T-helper 17 cell (primary cell): ENCODE data around the gene ABL2. TPM values are rescaled to one million over a fixed set of nuclear protein-coding genes. Genes with fewer than 3 reads are reported as not detected.
"Not testable (repeated sequence)": the region's sequence is repeated elsewhere in the genome, so short reads cannot be mapped to it uniquely, and the experiment has no call there.

ENCODE experiments used
- ATAC-seq: fragments of 150-1000 bp; cut with Tn5 transposase; 2 replicates; pipeline ENCODE4 v1.10.0; 2021; ENCODE audit warnings: mild to moderate bottlenecking, moderate library complexity
- DNase-seq, 3 donors: peaks; one replicate each; pipeline versions ENCODE4 v3.0.0 to v3.0.0-alpha.2; 2020 to 2021
- H3K9me3 ChIP-seq: one replicate; pipeline ENCODE4 v1.7.0; 2013; ENCODE audit warnings: low read length, mild to moderate bottlenecking; ENCODE audit not compliant: control insufficient read depth, poor library complexity, severe bottlenecking
- H3K27ac Mint-ChIP-seq: one replicate; pipeline ENCODE4 v1.8.0; 2022; ENCODE audit warnings: mild to moderate bottlenecking, moderate library complexity, mixed read lengths
- H3K27me3 Mint-ChIP-seq: one replicate; pipeline ENCODE4 v1.8.0; 2022; ENCODE audit warnings: mixed read lengths
- H3K36me3 Mint-ChIP-seq: one replicate; pipeline ENCODE4 v1.8.0; 2022; ENCODE audit warnings: low read depth, mixed read lengths
- H3K4me1 Mint-ChIP-seq: one replicate; pipeline ENCODE4 v1.8.0; 2022; ENCODE audit warnings: mild to moderate bottlenecking, mixed read lengths
- H3K4me3 Mint-ChIP-seq: one replicate; pipeline ENCODE4 v1.8.0; 2022; ENCODE audit warnings: mild to moderate bottlenecking, moderate library complexity, mixed read lengths
- total RNA-seq, 4 donors: library from RNA in 2 of 4; stranded (reverse) in 2 of 4; gene quantifications; one replicate each; pipeline ENCODE4 v1.2.3 and lab custom pipeline; 2022 to 2026

ABL2 gene
- total RNA-seq, 2 donors from 2014 or later, result 12.5 to 15.3 TPM

DNA sequence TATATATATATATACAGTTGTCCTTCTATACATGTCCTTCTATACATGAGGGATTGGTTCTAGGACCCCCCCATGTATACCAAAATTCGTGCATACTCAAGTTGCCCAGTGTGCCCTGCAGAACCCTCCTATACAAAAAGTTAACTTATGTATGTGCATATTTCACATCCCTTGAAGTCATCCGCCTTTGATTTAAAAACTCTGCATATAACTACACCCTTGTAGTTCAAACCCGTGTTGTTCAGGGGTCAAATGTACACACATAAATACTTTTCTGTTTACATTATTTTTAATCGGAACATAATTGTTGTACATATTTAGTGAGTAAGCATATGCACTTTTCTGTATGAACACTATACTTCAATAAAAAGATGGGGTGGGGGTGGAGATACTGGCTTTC, 7.7 kb upstream of the ABL2 start:
- no peaks in the 10 kb centered on the region for H3K4me1 Mint-ChIP-seq
- no peak overlapping the region for H3K27ac Mint-ChIP-seq
- no peaks in the 10 kb centered on the region for H3K27me3 Mint-ChIP-seq
- DNase-seq (no peak), ATAC-seq (no peak)
- H3K4me3 Mint-ChIP-seq, result no peak overlapping the region
- no peaks in the 10 kb centered on the region for H3K9me3 ChIP-seq
- no peaks in the 10 kb centered on the region for H3K36me3 Mint-ChIP-seq

GRCh38 chr1:179234863-179235262, 5.4 kb upstream of the ABL2 start:
- H3K4me1 Mint-ChIP-seq, result peaks cover 6% of the 10 kb centered on the region
- no peak overlapping the region for H3K27ac Mint-ChIP-seq
- H3K27me3 Mint-ChIP-seq, result no peaks in the 10 kb centered on the region
- DNase-seq (no peak), ATAC-seq (no peak)
- H3K9me3 ChIP-seq, result no peaks in the 10 kb centered on the region
- H3K4me3 Mint-ChIP-seq, result no peak overlapping the region
- no peaks in the 10 kb centered on the region for H3K36me3 Mint-ChIP-seq

- H3K4me3 Mint-ChIP-seq, result peak overlapping the region; percentile 19
- ATAC-seq (no peak), DNase-seq (no peak)
- no peaks in the 10 kb centered on the region for H3K27me3 Mint-ChIP-seq
- H3K4me1 Mint-ChIP-seq, result peaks cover 23% of the 10 kb centered on the region
- no peak overlapping the region for H3K27ac Mint-ChIP-seq
- no peaks in the 10 kb centered on the region for H3K9me3 ChIP-seq
- peaks cover 3% of the 10 kb centered on the region for H3K36me3 Mint-ChIP-seq
Measured at GRCh38 chr1:179231923-179232322, 2.4 kb upstream of the ABL2 start.

GRCh38 chr1:179230721-179231120, 1.2 kb upstream of the ABL2 start:
- ATAC-seq, result no peak
- no peaks in the 10 kb centered on the region for H3K9me3 ChIP-seq
- peak overlapping the region; percentile 82 for H3K27ac Mint-ChIP-seq

GRCh38 chr1:179230251-179230650, 774 bp upstream of the ABL2 start:
- H3K9me3 ChIP-seq, result no peaks in the 10 kb centered on the region
- H3K27ac Mint-ChIP-seq, result peak overlapping the region; percentile 82
- DNase-seq, result no peak
- H3K36me3 Mint-ChIP-seq, result peaks cover 3% of the 10 kb centered on the region
- no peaks in the 10 kb centered on the region for H3K27me3 Mint-ChIP-seq
- H3K4me3 Mint-ChIP-seq, result peak overlapping the region; percentile 97
- peaks cover 27% of the 10 kb centered on the region for H3K4me1 Mint-ChIP-seq
- no peak for ATAC-seq

More at GRCh38 chr1:179230721-179231120, 1.2 kb upstream of the ABL2 start:
- H3K4me3 Mint-ChIP-seq, result peak overlapping the region; percentile 97
- H3K4me1 Mint-ChIP-seq, result peaks cover 27% of the 10 kb centered on the region
- DNase-seq, result no peak
- H3K36me3 Mint-ChIP-seq, result peaks cover 3% of the 10 kb centered on the region
- H3K27me3 Mint-ChIP-seq, result no peaks in the 10 kb centered on the region

GRCh38 chr1:179228783-179229213, 679 bp downstream of the ABL2 start:
- ATAC-seq (peak; percentile 7), DNase-seq (peak in 2 of 3 donors; percentile 11 to 14)
- H3K27ac Mint-ChIP-seq, result peak overlapping the region; percentile 67
- no peaks in the 10 kb centered on the region for H3K27me3 Mint-ChIP-seq
- H3K9me3 ChIP-seq, result no peaks in the 10 kb centered on the region
- peak overlapping the region; percentile 97 for H3K4me3 Mint-ChIP-seq
- H3K4me1 Mint-ChIP-seq, result peaks cover 27% of the 10 kb centered on the region
- peaks cover 3% of the 10 kb centered on the region for H3K36me3 Mint-ChIP-seq

GRCh38 chr1:179226738-179227137, 2.7 kb downstream of the ABL2 start:
- H3K9me3 ChIP-seq, result no peaks in the 10 kb centered on the region
- Mint-ChIP-seq H3K27me3 (no peaks in the 10 kb centered on the region), H3K4me1 (peaks cover 27% of the 10 kb centered on the region), H3K4me3 (peak overlapping the region; percentile 25), H3K36me3 (peaks cover 3% of the 10 kb centered on the region), H3K27ac (peak overlapping the region; percentile 17)
- ATAC-seq (no peak), DNase-seq (no peak)

DNA sequence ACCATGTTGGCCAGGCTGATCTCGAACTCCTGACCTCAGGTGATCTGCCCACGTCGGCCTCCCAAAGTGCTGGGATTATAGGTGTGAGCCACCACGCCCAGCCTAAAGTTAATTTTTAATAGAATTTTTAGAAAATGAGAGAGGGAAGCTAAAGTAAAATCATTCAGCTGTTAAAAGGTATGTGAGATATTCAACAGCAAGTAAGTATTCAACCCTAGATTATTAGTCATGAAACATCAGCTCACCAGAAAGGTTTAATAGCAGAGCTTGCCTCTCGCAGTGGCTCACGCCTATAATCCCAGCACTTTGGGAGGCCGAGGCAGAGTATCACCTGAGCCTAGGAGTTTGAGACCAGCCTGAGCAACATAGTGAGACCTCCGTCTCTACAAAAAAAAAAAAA, 5.0 kb downstream of the ABL2 start:
- not testable (repeated sequence) for H3K4me3 Mint-ChIP-seq, H3K36me3 Mint-ChIP-seq, H3K27me3 Mint-ChIP-seq, DNase-seq, H3K27ac Mint-ChIP-seq, H3K9me3 ChIP-seq, ATAC-seq
- H3K4me1 Mint-ChIP-seq, result peaks cover 24% of the 10 kb centered on the region

GRCh38 chr1:179221121-179221520, 8.4 kb downstream of the ABL2 start:
- H3K4me1 Mint-ChIP-seq, result peaks cover 11% of the 10 kb centered on the region
- DNase-seq, ATAC-seq, H3K36me3 Mint-ChIP-seq, H3K27ac Mint-ChIP-seq, H3K4me3 Mint-ChIP-seq, H3K27me3 Mint-ChIP-seq, H3K9me3 ChIP-seq: not testable (repeated sequence)

DNA sequence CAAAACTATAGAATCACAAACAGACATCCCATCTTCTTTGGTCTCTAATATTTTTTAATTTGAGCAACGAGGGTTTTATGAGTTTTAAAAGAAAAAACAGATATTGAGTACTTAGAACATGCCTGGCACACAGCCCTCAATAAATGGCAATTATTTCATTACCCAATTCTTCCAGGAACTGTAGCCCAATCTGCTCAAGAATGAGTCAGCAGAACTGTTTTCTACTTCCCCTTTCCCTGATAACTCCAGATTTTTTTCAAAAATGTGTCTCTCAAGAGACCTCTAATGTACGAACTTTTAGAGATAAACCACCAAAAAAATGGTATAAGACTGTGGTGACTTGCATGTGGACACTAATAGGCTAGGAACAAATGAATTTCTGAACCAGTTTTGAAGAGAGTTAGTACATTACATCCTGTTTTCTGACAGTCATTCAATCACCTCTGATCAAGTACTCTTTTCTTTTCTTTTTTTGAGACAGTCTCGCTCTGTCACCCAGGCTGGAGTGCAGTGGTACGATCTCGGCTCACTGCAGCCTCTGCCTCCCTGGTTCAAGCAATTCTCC, 11.5 kb downstream of the ABL2 start:
- H3K27ac Mint-ChIP-seq, result no peak overlapping the region
- no peak overlapping the region for H3K4me3 Mint-ChIP-seq
- DNase-seq, result no peak

GRCh38 chr1:179213317-179213716, 16.2 kb downstream of the ABL2 start:
- not testable (repeated sequence) for ATAC-seq, H3K9me3 ChIP-seq, H3K36me3 Mint-ChIP-seq, H3K27me3 Mint-ChIP-seq, H3K27ac Mint-ChIP-seq, H3K4me3 Mint-ChIP-seq, DNase-seq
- H3K4me1 Mint-ChIP-seq, result peaks cover 12% of the 10 kb centered on the region

More for the DNA sequence above, 11.5 kb downstream of the ABL2 start:
- no peak for ATAC-seq
- Mint-ChIP-seq H3K4me1 (peaks cover 9% of the 10 kb centered on the region), H3K27me3 (no peaks in the 10 kb centered on the region), H3K36me3 (no peaks in the 10 kb centered on the region)
- no peaks in the 10 kb centered on the region for H3K9me3 ChIP-seq

DNA sequence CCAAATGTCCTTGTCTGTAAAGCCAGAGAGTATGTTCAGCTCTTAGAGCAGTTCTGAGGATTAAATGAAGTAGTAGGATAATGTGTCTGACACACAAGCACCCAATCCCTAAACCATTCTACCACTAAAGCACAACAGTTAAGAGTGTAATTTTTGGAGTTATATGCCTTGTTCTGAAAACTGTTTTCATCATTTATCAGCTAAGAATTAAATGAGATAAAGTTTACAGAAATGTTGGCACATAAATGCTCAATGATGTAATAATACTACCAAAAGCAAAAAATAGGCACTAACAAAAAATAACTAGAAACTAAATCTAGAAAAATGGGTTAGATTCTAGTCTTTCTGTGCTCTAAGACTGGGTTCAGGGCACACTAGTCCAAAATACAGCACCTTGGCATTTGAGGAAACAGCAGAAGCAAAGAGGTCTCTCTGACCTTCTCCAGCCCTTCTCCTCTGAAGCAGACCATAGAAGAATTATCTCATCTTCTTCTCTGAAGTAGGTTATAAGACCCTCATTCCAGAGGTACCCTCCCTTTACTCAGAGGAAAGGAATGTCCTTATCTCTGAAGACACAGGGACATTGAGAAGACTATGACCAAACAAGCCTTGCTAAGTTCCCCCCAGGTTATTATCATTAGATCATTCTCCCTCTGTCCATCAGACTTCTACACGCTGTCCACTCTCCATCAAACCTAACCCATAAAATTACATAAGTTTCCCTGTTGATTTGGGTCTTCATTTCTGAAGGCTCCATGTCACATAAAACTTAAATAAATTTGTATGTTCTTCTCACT, 20.6 kb downstream of the ABL2 start:
- Mint-ChIP-seq H3K4me1 (peaks cover 22% of the 10 kb centered on the region), H3K36me3 (peaks cover 3% of the 10 kb centered on the region), H3K27me3 (no peaks in the 10 kb centered on the region), H3K27ac (peak overlapping the region; percentile 78), H3K4me3 (no peak overlapping the region)
- no peaks in the 10 kb centered on the region for H3K9me3 ChIP-seq
- ATAC-seq (no peak), DNase-seq (no peak)

DNA sequence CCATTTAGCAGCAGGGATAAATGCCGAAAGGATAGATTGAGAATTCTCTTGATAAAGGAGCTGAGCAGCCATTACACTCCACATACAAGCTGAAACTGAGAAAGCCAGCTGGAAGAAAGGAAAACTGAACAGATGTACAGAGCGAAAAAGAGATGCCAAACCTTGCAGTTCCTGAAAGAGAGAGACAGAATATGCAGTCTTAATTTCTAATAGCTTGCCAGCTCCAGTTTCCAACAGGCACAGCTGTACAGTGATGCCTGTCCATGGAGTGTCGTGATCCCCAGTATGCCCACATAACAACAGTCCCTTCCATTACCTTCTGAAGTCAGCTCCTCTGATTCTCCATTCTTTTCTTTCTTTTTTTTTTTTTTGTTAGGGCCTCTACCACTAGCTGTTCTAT, 22.7 kb downstream of the ABL2 start:
- Mint-ChIP-seq H3K27me3 (no peaks in the 10 kb centered on the region), H3K4me1 (peaks cover 28% of the 10 kb centered on the region), H3K27ac (no peak overlapping the region), H3K36me3 (peaks cover under 1% of the 10 kb centered on the region), H3K4me3 (no peak overlapping the region)
- ATAC-seq, result no peak
- DNase-seq, result no peak
- no peaks in the 10 kb centered on the region for H3K9me3 ChIP-seq

GRCh38 chr1:179205284-179205683, 24.2 kb downstream of the ABL2 start:
- no peaks in the 10 kb centered on the region for H3K9me3 ChIP-seq
- Mint-ChIP-seq H3K36me3 (no peaks in the 10 kb centered on the region), H3K27me3 (no peaks in the 10 kb centered on the region), H3K27ac (no peak overlapping the region), H3K4me3 (no peak overlapping the region), H3K4me1 (peaks cover 31% of the 10 kb centered on the region)
- no peak for DNase-seq
- no peak for ATAC-seq
